CD4-positive, alpha-beta T cell (primary cell): ENCODE data around the gene NTRK1. TPM values are rescaled to one million over a fixed set of nuclear protein-coding genes. Genes with fewer than 3 reads are reported as not detected.

Experiments used
- ATAC-seq: fragments of 200-7000 bp; cut with Tn5 transposase; one replicate; pipeline ENCODE4 v1.10.0; 2022; ENCODE audit warnings: mild to moderate bottlenecking; ENCODE audit not compliant: poor library complexity
- CTCF ChIA-PET: fragments of 350-600 bp; sonication (Branson Sonifier 250); formaldehyde crosslinking; loops from one replicate; lab custom pipeline; 2021; ENCODE audit warnings: antibody characterized with exemption, inconsistent platforms; lab: Charles Lee
- POLR2A ChIA-PET: fragments of 350-600 bp; sonication (Branson Sonifier 250); formaldehyde crosslinking; loops from one replicate; lab custom pipeline; 2021; ENCODE audit warnings: antibody characterized with exemption, inconsistent platforms; lab: Charles Lee
- DNase-seq, 14 experiments: peaks; one replicate each; pipeline ENCODE4 v3.0.0-alpha.2; 2013 to 2020; ENCODE audit warnings: mixed read lengths in 2 of 14
- H3K27ac ChIP-seq, 2 donors: one replicate each; pipeline versions ENCODE4 v1.5.1 to v1.7.0; 2013; ENCODE audit warnings: low read length in 2 of 2, low read depth in 1 of 2, mild to moderate bottlenecking in 1 of 2
- H3K27me3 ChIP-seq, 2 experiments: 1 replicate in 1 of 2; 2 replicates in 1 of 2; pipeline versions ENCODE4 v1.6.1 to v1.7.0; 2013; ENCODE audit warnings: low read length in 2 of 2, control low read depth in 1 of 2, mild to moderate bottlenecking in 1 of 2, moderate library complexity in 1 of 2; ENCODE audit not compliant: insufficient read depth in 2 of 2, control insufficient read depth in 1 of 2
- H3K36me3 ChIP-seq: one replicate; pipeline ENCODE4 v1.6.1; 2013; ENCODE audit warnings: low read length, control low read depth; ENCODE audit not compliant: insufficient read depth
- H3K4me1 ChIP-seq: one replicate; pipeline ENCODE4 v1.6.1; 2013; ENCODE audit warnings: low read length, control low read depth; ENCODE audit not compliant: insufficient read depth
- H3K4me3 ChIP-seq: one replicate; pipeline ENCODE4 v1.5.1; 2013; ENCODE audit warnings: mild to moderate bottlenecking, low read length, moderate library complexity
- H3K9me3 ChIP-seq, 2 experiments: 1 replicate in 1 of 2; 2 replicates in 1 of 2; pipeline versions ENCODE4 v1.6.1 to v1.7.0; 2013; ENCODE audit warnings: low read length in 2 of 2, mild to moderate bottlenecking in 2 of 2, control low read depth in 1 of 2, moderate library complexity in 1 of 2; ENCODE audit not compliant: control insufficient read depth in 1 of 2, insufficient read depth in 1 of 2
- H3K27ac Mint-ChIP-seq: one replicate; pipeline ENCODE4 v1.8.0; 2020; ENCODE audit warnings: mixed read lengths
- H3K27me3 Mint-ChIP-seq: one replicate; pipeline ENCODE4 v1.8.0; 2021; ENCODE audit warnings: mixed read lengths
- H3K36me3 Mint-ChIP-seq: one replicate; pipeline ENCODE4 v1.8.0; 2021; ENCODE audit warnings: low read depth, mixed read lengths
- H3K4me1 Mint-ChIP-seq: one replicate; pipeline ENCODE4 v1.8.0; 2021; ENCODE audit warnings: low read depth, mixed read lengths
- H3K4me3 Mint-ChIP-seq: one replicate; pipeline ENCODE4 v1.8.0; 2020; ENCODE audit warnings: mild to moderate bottlenecking, mixed read lengths
- H3K9me3 Mint-ChIP-seq: one replicate; pipeline ENCODE4 v1.8.0; 2020; ENCODE audit warnings: mixed read lengths
- intact Hi-C, 2 experiments: fragments of 100-400 bp; cut with DNase I in 1 of 2; cut with micrococcal nuclease in 1 of 2; formaldehyde crosslinking; loops; one replicate each; pipeline versions ENCODE4 v1.15.1 to v1.9.0; 2023 to 2025; cut with DNase I, micrococcal nuclease
- total RNA-seq, 174 experiments: library from RNA in 2 of 174; stranded (reverse) in 2 of 174; gene quantifications; one replicate each; pipeline ENCODE4 v1.2.3 and lab custom pipeline; 2021 to 2026
- TF ChIP-seq, protein P1 (sequence below): fragments of 200-600 bp; IDR thresholded peaks from one replicate; pipeline ENCODE4 v1.8.0; 2022; ENCODE audit warnings: antibody characterized with exemption, mild to moderate bottlenecking

The NTRK1 gene
- total RNA-seq, 2 experiments from 2014 or later = 0.42 to 0.52 TPM

DNA sequence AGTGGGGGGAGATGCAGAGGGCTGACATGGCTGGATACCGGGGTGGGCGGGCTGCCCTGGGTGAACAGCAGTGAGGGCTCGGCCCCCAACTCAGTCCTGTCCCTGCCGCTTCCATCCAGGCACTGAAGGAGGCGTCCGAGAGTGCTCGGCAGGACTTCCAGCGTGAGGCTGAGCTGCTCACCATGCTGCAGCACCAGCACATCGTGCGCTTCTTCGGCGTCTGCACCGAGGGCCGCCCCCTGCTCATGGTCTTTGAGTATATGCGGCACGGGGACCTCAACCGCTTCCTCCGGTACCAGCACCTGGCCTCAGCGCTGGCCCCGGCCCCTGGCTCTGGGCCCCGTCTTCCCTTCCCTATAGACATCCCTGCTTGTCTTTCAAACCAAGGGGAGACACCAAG, 15.6 kb downstream of the NTRK1 start:
- H3K4me3 Mint-ChIP-seq = no peak overlapping the region

DNA sequence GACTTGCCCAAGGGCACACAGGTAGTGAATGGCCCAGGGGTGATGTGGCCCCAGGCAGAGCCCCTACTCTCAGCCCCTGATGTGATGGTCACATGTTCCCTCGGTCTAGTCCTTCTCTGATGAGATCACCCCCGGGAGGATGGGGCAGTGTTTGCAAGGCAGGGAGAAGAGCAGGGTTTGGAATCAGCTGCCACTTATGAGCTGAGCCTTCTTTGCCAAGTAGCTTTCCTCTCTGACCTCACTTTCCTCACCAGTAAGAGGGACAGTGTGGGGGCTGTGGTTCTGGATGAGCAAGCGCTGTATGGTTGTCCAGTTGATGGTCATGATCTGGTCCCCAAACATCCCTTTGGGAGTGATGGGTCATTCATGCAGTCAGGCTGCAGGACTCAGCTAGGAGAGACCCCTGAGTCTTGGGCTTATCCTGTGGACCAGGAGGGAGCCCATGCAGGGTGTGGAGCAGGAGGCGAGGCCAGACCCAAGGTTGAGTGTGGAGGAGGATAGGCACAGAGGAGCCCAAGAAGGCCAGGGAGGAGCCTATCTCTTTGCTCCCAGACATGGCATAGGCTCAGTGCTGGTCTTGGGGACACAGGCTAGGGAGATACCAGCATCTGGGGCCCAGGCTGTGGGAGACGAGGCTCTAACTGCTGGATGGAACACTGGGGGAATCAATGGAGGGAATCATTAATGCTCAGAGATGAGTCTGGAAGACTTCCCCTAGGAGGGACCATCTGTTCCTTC, 16.9 kb downstream of the NTRK1 start:
- intact Hi-C loops = no loop called here
- Histone ChIP-seq H3K4me3 (no peak overlapping the region), H3K36me3 (no peaks in the 10 kb centered on the region), H3K9me3 (no peaks in the 10 kb centered on the region), H3K27ac (no peak overlapping the region), H3K4me1 (no peaks in the 10 kb centered on the region), H3K27me3 (peaks cover 4 to 8% of the 10 kb centered on the region in 2 experiments)
- CTCF ChIA-PET = interaction anchor here (1.3 kb wide), 1 partner anchor 39 kb away, joined by 3 read pairs; no protein-coding TSS in a partner anchor
- POLR2A ChIA-PET = no interaction called here
- no peaks in the 10 kb centered on the region for H3K9me3 Mint-ChIP-seq
- DNase-seq (no peak), ATAC-seq (no peak)
- peaks cover 18% of the 10 kb centered on the region for H3K27me3 Mint-ChIP-seq
- H3K4me1 Mint-ChIP-seq = no peaks in the 10 kb centered on the region
- no peak overlapping the region for H3K27ac Mint-ChIP-seq
- TF ChIP-seq, protein P1, sequence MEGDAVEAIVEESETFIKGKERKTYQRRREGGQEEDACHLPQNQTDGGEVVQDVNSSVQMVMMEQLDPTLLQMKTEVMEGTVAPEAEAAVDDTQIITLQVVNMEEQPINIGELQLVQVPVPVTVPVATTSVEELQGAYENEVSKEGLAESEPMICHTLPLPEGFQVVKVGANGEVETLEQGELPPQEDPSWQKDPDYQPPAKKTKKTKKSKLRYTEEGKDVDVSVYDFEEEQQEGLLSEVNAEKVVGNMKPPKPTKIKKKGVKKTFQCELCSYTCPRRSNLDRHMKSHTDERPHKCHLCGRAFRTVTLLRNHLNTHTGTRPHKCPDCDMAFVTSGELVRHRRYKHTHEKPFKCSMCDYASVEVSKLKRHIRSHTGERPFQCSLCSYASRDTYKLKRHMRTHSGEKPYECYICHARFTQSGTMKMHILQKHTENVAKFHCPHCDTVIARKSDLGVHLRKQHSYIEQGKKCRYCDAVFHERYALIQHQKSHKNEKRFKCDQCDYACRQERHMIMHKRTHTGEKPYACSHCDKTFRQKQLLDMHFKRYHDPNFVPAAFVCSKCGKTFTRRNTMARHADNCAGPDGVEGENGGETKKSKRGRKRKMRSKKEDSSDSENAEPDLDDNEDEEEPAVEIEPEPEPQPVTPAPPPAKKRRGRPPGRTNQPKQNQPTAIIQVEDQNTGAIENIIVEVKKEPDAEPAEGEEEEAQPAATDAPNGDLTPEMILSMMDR = no peak
- no peaks in the 10 kb centered on the region for H3K36me3 Mint-ChIP-seq
- no peak overlapping the region for H3K4me3 Mint-ChIP-seq

More for the DNA sequence above, 15.6 kb downstream of the NTRK1 start:
- DNase-seq (no peak), ATAC-seq (no peak)
- H3K27me3 ChIP-seq = peaks cover 4 to 8% of the 10 kb centered on the region in 2 experiments
- ChIA-PET CTCF (interaction anchor here (1.3 kb wide), 1 partner anchor 38 kb away, joined by 3 read pairs; no protein-coding TSS in a partner anchor), POLR2A (no interaction called here)
- no peak overlapping the region for H3K27ac Mint-ChIP-seq
- H3K4me3 ChIP-seq = no peak overlapping the region
- TF ChIP-seq, protein P1 = no peak
- H3K4me1 Mint-ChIP-seq = no peaks in the 10 kb centered on the region
- H3K36me3 ChIP-seq = no peaks in the 10 kb centered on the region
- no peaks in the 10 kb centered on the region for H3K36me3 Mint-ChIP-seq
- H3K9me3 ChIP-seq = no peaks in the 10 kb centered on the region
- intact Hi-C loops = no loop called here
- peaks cover 11% of the 10 kb centered on the region for H3K27me3 Mint-ChIP-seq
- no peaks in the 10 kb centered on the region for H3K4me1 ChIP-seq
- H3K27ac ChIP-seq = no peak overlapping the region
- H3K9me3 Mint-ChIP-seq = no peaks in the 10 kb centered on the region

DNA sequence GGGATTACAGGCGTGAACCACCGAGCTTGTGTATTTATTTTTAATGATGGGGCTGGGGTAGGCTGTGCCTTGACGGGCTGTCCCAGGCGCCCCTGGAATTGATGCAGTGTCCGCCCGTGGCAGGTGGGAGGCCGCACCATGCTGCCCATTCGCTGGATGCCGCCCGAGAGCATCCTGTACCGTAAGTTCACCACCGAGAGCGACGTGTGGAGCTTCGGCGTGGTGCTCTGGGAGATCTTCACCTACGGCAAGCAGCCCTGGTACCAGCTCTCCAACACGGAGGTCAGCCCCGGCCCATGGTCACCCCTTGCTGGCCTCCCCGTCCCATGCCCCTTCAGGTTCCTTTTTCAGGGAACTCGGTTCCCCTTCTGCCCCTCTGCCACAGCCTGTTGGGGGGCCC, 19.2 kb downstream of the NTRK1 start:
- intact Hi-C loops = no loop called here
- H3K27ac ChIP-seq = no peak overlapping the region
- H3K4me1 ChIP-seq = no peaks in the 10 kb centered on the region
- H3K27ac Mint-ChIP-seq = no peak overlapping the region
- H3K27me3 ChIP-seq = peaks cover 12 to 15% of the 10 kb centered on the region in 2 experiments
- TF ChIP-seq, protein P1 = no peak
- H3K9me3 Mint-ChIP-seq = no peaks in the 10 kb centered on the region
- no peak overlapping the region for H3K4me3 Mint-ChIP-seq
- ChIA-PET POLR2A (no interaction called here), CTCF (no interaction called here)
- H3K27me3 Mint-ChIP-seq = peaks cover 39% of the 10 kb centered on the region
- H3K4me3 ChIP-seq = no peak overlapping the region
- DNase-seq = no peak
- H3K4me1 Mint-ChIP-seq = no peaks in the 10 kb centered on the region
- ATAC-seq = no peak
- no peaks in the 10 kb centered on the region for H3K9me3 ChIP-seq
- H3K36me3 ChIP-seq = no peaks in the 10 kb centered on the region
- H3K36me3 Mint-ChIP-seq = no peaks in the 10 kb centered on the region
